HK-2 (cell line): ENCODE data around the gene CDH22.

Source experiments
- DNase-seq: peaks from one replicate; pipeline ENCODE4 v3.0.0-alpha.2; 2018; ENCODE audit not compliant: unreplicated experiment

The CDH22 gene

GRCh38 chr20:46240881-46241280 lies 67.4 kb downstream of the CDH22 start:
- no peak for DNase-seq

- DNase-seq, result no peak
Measured at GRCh38 chr20:46240065-46240464, 68.2 kb downstream of the CDH22 start.

GRCh38 chr20:46237736-46238135 lies 70.6 kb downstream of the CDH22 start:
- no peak for DNase-seq

- DNase-seq, result no peak
Measured at GRCh38 chr20:46237227-46237626, 71.1 kb downstream of the CDH22 start.

GRCh38 chr20:46235077-46235476 lies 73.2 kb downstream of the CDH22 start:
- DNase-seq, result no peak

- no peak for DNase-seq
Measured at GRCh38 chr20:46233701-46234100, 74.6 kb downstream of the CDH22 start.

- DNase-seq, result no peak
Measured at GRCh38 chr20:46232539-46232938, 75.8 kb downstream of the CDH22 start.

GRCh38 chr20:46230801-46231282 lies 77.5 kb downstream of the CDH22 start:
- peak; percentile 45 for DNase-seq

- DNase-seq, result no peak
Measured at GRCh38 chr20:46230106-46230491, 78.2 kb downstream of the CDH22 start.

- DNase-seq, result no peak
Measured at GRCh38 chr20:46229478-46230105, 78.7 kb downstream of the CDH22 start.

GRCh38 chr20:46228670-46229069 lies 79.6 kb downstream of the CDH22 start:
- DNase-seq, result no peak

GRCh38 chr20:46227272-46227767 lies 81.0 kb downstream of the CDH22 start:
- no peak for DNase-seq

GRCh38 chr20:46226602-46227001 lies 81.7 kb downstream of the CDH22 start:
- no peak for DNase-seq

- DNase-seq, result no peak
Measured at GRCh38 chr20:46222521-46223007, 85.7 kb downstream of the CDH22 start.

GRCh38 chr20:46221256-46221833 lies 87.0 kb downstream of the CDH22 start:
- DNase-seq, result no peak

- peak; percentile 19 for DNase-seq
Measured at GRCh38 chr20:46220455-46221207, 87.7 kb downstream of the CDH22 start.

- no peak for DNase-seq
Measured at GRCh38 chr20:46219920-46220319, 88.4 kb downstream of the CDH22 start.

GRCh38 chr20:46219190-46219589 lies 89.1 kb downstream of the CDH22 start:
- no peak for DNase-seq

GRCh38 chr20:46218656-46219055 lies 89.6 kb downstream of the CDH22 start:
- DNase-seq, result no peak

GRCh38 chr20:46217583-46217982 lies 90.7 kb downstream of the CDH22 start:
- no peak for DNase-seq

GRCh38 chr20:46216770-46217464 lies 91.4 kb downstream of the CDH22 start:
- no peak for DNase-seq
